Ascending aorta (tissue), 2 donors: ENCODE data around the gene ENDOD1. TPM values are rescaled to one million over a fixed set of nuclear protein-coding genes. Genes with fewer than 3 reads are reported as not detected.
A peak's percentile ranks its signal among the peaks of the same experiment; 100 is the strongest.

Experiments used
- DNase-seq, 2 donors: peaks; one replicate each; pipeline ENCODE4 v3.0.0-alpha.2; 2019; ENCODE audit warnings: low spot score in 2 of 2
- H3K27ac ChIP-seq, 2 donors: fragments of 200-600 bp; sonication (generic); one replicate each; pipeline ENCODE4 v1.5.1; 2016 to 2017; ENCODE audit warnings: mild to moderate bottlenecking in 1 of 2
- H3K27me3 ChIP-seq: fragments of 200-600 bp; sonication (generic); one replicate; pipeline ENCODE4 v1.5.1; 2017
- H3K36me3 ChIP-seq, 2 donors: fragments of 200-600 bp; sonication (generic); one replicate each; pipeline ENCODE4 v1.5.1; 2016
- H3K4me1 ChIP-seq, 2 donors: fragments of 200-600 bp; sonication (generic); one replicate each; pipeline ENCODE4 v1.5.1; 2016 to 2017; ENCODE audit warnings: mild to moderate bottlenecking in 1 of 2
- H3K4me3 ChIP-seq, 2 donors: fragments of 200-600 bp; sonication (generic); one replicate each; pipeline ENCODE4 v1.5.1; 2016 to 2017; ENCODE audit warnings: mild to moderate bottlenecking in 1 of 2
- H3K9me3 ChIP-seq, 2 donors: fragments of 200-600 bp; sonication (generic); one replicate each; pipeline ENCODE4 v1.5.1; 2016
- CTCF ChIP-seq, 3 experiments: fragments of 200-600 bp in 2 of 3; fragments of 450-650 bp in 1 of 3; sonication (generic) in 2 of 3; IDR thresholded peaks; one replicate each; pipeline ENCODE4 v1.5.1; 2016 to 2019; ENCODE audit warnings: antibody characterized with exemption in 3 of 3, mild to moderate bottlenecking in 1 of 3, moderate library complexity in 1 of 3
- intact Hi-C: fragments of 100-400 bp; cut with DNase I; formaldehyde crosslinking; loops from one replicate; pipeline ENCODE4 v1.15.1; 2023
- total RNA-seq: library from RNA; depleted of rRNA; stranded (reverse); fragments of >200 nt; gene quantifications from one replicate; pipeline ENCODE4 v1.1.0, GENCODE V29; 2016

ENDOD1 gene
- total RNA-seq, 1 donor from 2014 or later = 60.2 TPM

GRCh38 chr11:95076981-95077380 lies 12.7 kb upstream of the ENDOD1 start:
- Histone ChIP-seq H3K4me1 (peaks cover 16 to 50% of the 10 kb centered on the region in 2 donors), H3K36me3 (no peaks in the 10 kb centered on the region), H3K9me3 (no peaks in the 10 kb centered on the region), H3K4me3 (no peak overlapping the region), H3K27ac (peak overlapping the region; percentile 80 to 85), H3K27me3 (no peaks in the 10 kb centered on the region)
- DNase-seq = no peak
- TF ChIP-seq CTCF (IDR thresholded peaks at IDR 0.05) = no peak
- intact Hi-C loops = loop anchor here (1.0 to 10.0 kb wide), 2 partner anchors 12 to 932 kb away; partner anchors contain the start of gene ENDOD1

GRCh38 chr11:95078526-95078925 lies 11.1 kb upstream of the ENDOD1 start:
- H3K9me3 ChIP-seq = no peaks in the 10 kb centered on the region
- intact Hi-C loops = loop anchor here (10.0 kb wide), 1 partner anchor 934 kb away; no protein-coding TSS in a partner anchor
- no peak for TF ChIP-seq CTCF (IDR thresholded peaks at IDR 0.05)
- no peak for DNase-seq
- no peaks in the 10 kb centered on the region for H3K27me3 ChIP-seq
- no peak overlapping the region for H3K4me3 ChIP-seq
- H3K4me1 ChIP-seq = peaks cover 16 to 53% of the 10 kb centered on the region in 2 donors
- no peaks in the 10 kb centered on the region for H3K36me3 ChIP-seq
- peak overlapping the region; percentile 80 to 85 for H3K27ac ChIP-seq

- Histone ChIP-seq H3K4me1 (peaks cover 16 to 34% of the 10 kb centered on the region in 2 donors), H3K36me3 (no peaks in the 10 kb centered on the region), H3K4me3 (peak overlapping the region in 1 of 2 donors; percentile 32), H3K27me3 (no peaks in the 10 kb centered on the region), H3K9me3 (no peaks in the 10 kb centered on the region), H3K27ac (peak overlapping the region; percentile 80 to 85)
- intact Hi-C loops = loop anchor here (10.0 kb wide), 2 partner anchors 484 to 564 kb away; no protein-coding TSS in a partner anchor
- DNase-seq = no peak
- no peak for TF ChIP-seq CTCF (IDR thresholded peaks at IDR 0.05)
Observed at GRCh38 chr11:95081010-95081409, 8.6 kb upstream of the ENDOD1 start.

- H3K4me1 ChIP-seq = peaks cover 14 to 32% of the 10 kb centered on the region in 2 donors
- intact Hi-C loops = loop anchor here (10.0 kb wide), 2 partner anchors 483 to 563 kb away; no protein-coding TSS in a partner anchor
- H3K4me3 ChIP-seq = peak overlapping the region in 1 of 2 donors; percentile 32
- H3K36me3 ChIP-seq = no peaks in the 10 kb centered on the region
- no peak for TF ChIP-seq CTCF (IDR thresholded peaks at IDR 0.05)
- H3K9me3 ChIP-seq = no peaks in the 10 kb centered on the region
- no peaks in the 10 kb centered on the region for H3K27me3 ChIP-seq
- H3K27ac ChIP-seq = peak overlapping the region; percentile 80 to 85
- DNase-seq = peak in 1 of 2 donors; percentile 84
Observed at GRCh38 chr11:95081412-95081811, 8.2 kb upstream of the ENDOD1 start.

GRCh38 chr11:95082576-95083001 lies 7.1 kb upstream of the ENDOD1 start:
- intact Hi-C loops = loop anchor here (10.0 kb wide), 2 partner anchors 482 to 562 kb away; no protein-coding TSS in a partner anchor
- H3K27me3 ChIP-seq = no peaks in the 10 kb centered on the region
- peak overlapping the region; percentile 80 to 85 for H3K27ac ChIP-seq
- peaks cover 10 to 22% of the 10 kb centered on the region in 2 donors for H3K4me1 ChIP-seq
- no peaks in the 10 kb centered on the region for H3K36me3 ChIP-seq
- H3K9me3 ChIP-seq = no peaks in the 10 kb centered on the region
- DNase-seq = no peak
- TF ChIP-seq CTCF (IDR thresholded peaks at IDR 0.05) = no peak
- H3K4me3 ChIP-seq = no peak overlapping the region
